Vagina (tissue), 2 donors: ENCODE results near the gene SMARCA5. TPM values are rescaled to one million over a fixed set of nuclear protein-coding genes. Genes with fewer than 3 reads are reported as not detected.

ENCODE experiments used
- DNase-seq, 2 donors: peaks; one replicate each; pipeline ENCODE4 v3.0.0-alpha.2; 2017; ENCODE audit errors: extremely low spot score in 2 of 2
- H3K27ac ChIP-seq: fragments of 200-600 bp; sonication (generic); one replicate; pipeline ENCODE4 v1.5.1; 2019
- H3K27me3 ChIP-seq: fragments of 200-600 bp; sonication (generic); one replicate; pipeline ENCODE4 v1.5.1; 2019
- H3K36me3 ChIP-seq, 2 donors: fragments of 200-600 bp; sonication (generic); one replicate each; pipeline ENCODE4 v1.5.1; 2017 to 2019
- H3K4me1 ChIP-seq: fragments of 200-600 bp; sonication (generic); one replicate; pipeline ENCODE4 v1.5.1; 2019
- H3K4me3 ChIP-seq, 2 donors: fragments of 200-600 bp; sonication (generic); 1 replicate in 1 of 2; 2 replicates in 1 of 2; pipeline ENCODE4 v1.5.1; 2016 to 2019
- H3K9me3 ChIP-seq: fragments of 200-600 bp; sonication (generic); one replicate; pipeline ENCODE4 v1.5.1; 2019
- CTCF ChIP-seq, 3 experiments: fragments of 450-650 bp in 2 of 3; fragments of 200-600 bp in 1 of 3; sonication (generic) in 1 of 3; IDR thresholded peaks; one replicate each; pipeline ENCODE4 v1.5.1; 2017 to 2019; ENCODE audit warnings: antibody characterized with exemption in 3 of 3, mild to moderate bottlenecking in 2 of 3, moderate library complexity in 2 of 3
- POLR2A ChIP-seq, 2 donors: fragments of 450-650 bp; IDR thresholded peaks; one replicate each; pipeline ENCODE4 v1.6.1; 2017; ENCODE audit warnings: antibody characterized with exemption in 2 of 2, mild to moderate bottlenecking in 2 of 2, moderate library complexity in 2 of 2
- POLR2AphosphoS5 ChIP-seq, 2 donors: sonication (generic); formaldehyde crosslinking; IDR thresholded peaks; one replicate each; pipeline ENCODE4 v1.9.0; 2017; ENCODE audit warnings: antibody characterized with exemption in 2 of 2, mild to moderate bottlenecking in 2 of 2, low read depth in 1 of 2; ENCODE audit not compliant: insufficient read depth in 1 of 2
- intact Hi-C: fragments of 100-400 bp; cut with DNase I; formaldehyde crosslinking; loops from one replicate; pipeline ENCODE4 v1.15.1; 2023
- total RNA-seq: library from RNA; depleted of rRNA; stranded (reverse); fragments of >200 nt; gene quantifications from one replicate; pipeline ENCODE4 v1.2.3, GENCODE V29; 2016

The SMARCA5 gene
- total RNA-seq, 1 donor from 2014 or later, result 23.3 TPM

- Histone ChIP-seq H3K4me3 (peak overlapping the region; percentile 48 to 61), H3K27ac (no peak overlapping the region), H3K4me1 (peaks cover 6% of the 10 kb centered on the region), H3K36me3 (peaks cover 0 to under 1% of the 10 kb centered on the region in 2 donors), H3K9me3 (no peaks in the 10 kb centered on the region), H3K27me3 (no peaks in the 10 kb centered on the region)
- no peak for DNase-seq
- intact Hi-C loops, result no loop called here
- TF ChIP-seq POLR2A (IDR thresholded peaks at IDR 0.05), result no peak
- TF ChIP-seq CTCF (IDR thresholded peaks at IDR 0.05), result no peak
- TF ChIP-seq POLR2AphosphoS5 (IDR thresholded peaks at IDR 0.05; ENCODE audit: insufficient read depth in 1 of 2, low read depth in 1 of 2), result no peak
These were observed 46.2 kb downstream of the SMARCA5 start for GRCh38 chr4:143559757-143560147.

- intact Hi-C loops, result no loop called here
- H3K36me3 ChIP-seq, result no peaks in the 10 kb centered on the region
- no peaks in the 10 kb centered on the region for H3K9me3 ChIP-seq
- H3K4me3 ChIP-seq, result no peak overlapping the region
- no peaks in the 10 kb centered on the region for H3K27me3 ChIP-seq
- no peak overlapping the region for H3K27ac ChIP-seq
- TF ChIP-seq POLR2A (IDR thresholded peaks at IDR 0.05) (no peak), POLR2AphosphoS5 (IDR thresholded peaks at IDR 0.05; ENCODE audit: insufficient read depth in 1 of 2, low read depth in 1 of 2) (no peak), CTCF (IDR thresholded peaks at IDR 0.05) (no peak)
- peaks cover 5% of the 10 kb centered on the region for H3K4me1 ChIP-seq
- no peak for DNase-seq
These were observed 51.0 kb downstream of the SMARCA5 start for GRCh38 chr4:143564472-143564871.

GRCh38 chr4:143575331-143575730 lies 61.8 kb downstream of the SMARCA5 start:
- no peaks in the 10 kb centered on the region for H3K4me1 ChIP-seq
- H3K9me3 ChIP-seq, result no peaks in the 10 kb centered on the region
- TF ChIP-seq CTCF (IDR thresholded peaks at IDR 0.05) (no peak), POLR2A (IDR thresholded peaks at IDR 0.05) (no peak), POLR2AphosphoS5 (IDR thresholded peaks at IDR 0.05; ENCODE audit: insufficient read depth in 1 of 2, low read depth in 1 of 2) (no peak)
- H3K36me3 ChIP-seq, result no peaks in the 10 kb centered on the region
- no peaks in the 10 kb centered on the region for H3K27me3 ChIP-seq
- H3K4me3 ChIP-seq, result no peak overlapping the region
- H3K27ac ChIP-seq, result no peak overlapping the region
- intact Hi-C loops, result no loop called here
- no peak for DNase-seq

GRCh38 chr4:143581331-143581946 lies 67.9 kb downstream of the SMARCA5 start:
- intact Hi-C loops, result no loop called here
- no peak overlapping the region for H3K4me3 ChIP-seq
- H3K4me1 ChIP-seq, result no peaks in the 10 kb centered on the region
- H3K9me3 ChIP-seq, result no peaks in the 10 kb centered on the region
- TF ChIP-seq POLR2A (IDR thresholded peaks at IDR 0.05) (no peak), CTCF (IDR thresholded peaks at IDR 0.05) (no peak), POLR2AphosphoS5 (IDR thresholded peaks at IDR 0.05; ENCODE audit: insufficient read depth in 1 of 2, low read depth in 1 of 2) (no peak)
- no peak for DNase-seq
- no peaks in the 10 kb centered on the region for H3K36me3 ChIP-seq
- H3K27ac ChIP-seq, result no peak overlapping the region
- no peaks in the 10 kb centered on the region for H3K27me3 ChIP-seq

- H3K36me3 ChIP-seq, result no peaks in the 10 kb centered on the region
- no peaks in the 10 kb centered on the region for H3K4me1 ChIP-seq
- DNase-seq, result no peak
- intact Hi-C loops, result no loop called here
- no peak overlapping the region for H3K4me3 ChIP-seq
- H3K27ac ChIP-seq, result no peak overlapping the region
- TF ChIP-seq CTCF (IDR thresholded peaks at IDR 0.05), result no peak
- TF ChIP-seq POLR2AphosphoS5 (IDR thresholded peaks at IDR 0.05; ENCODE audit: insufficient read depth in 1 of 2, low read depth in 1 of 2), result no peak
- no peak for TF ChIP-seq POLR2A (IDR thresholded peaks at IDR 0.05)
- H3K9me3 ChIP-seq, result no peaks in the 10 kb centered on the region
- H3K27me3 ChIP-seq, result no peaks in the 10 kb centered on the region
These were observed 72.0 kb downstream of the SMARCA5 start for GRCh38 chr4:143585548-143585947.
